GM18505 (cell line): Measurements from ENCODE around the gene ICAM1.

Experiments used
- ATAC-seq: cut with Tn5 transposase; IDR thresholded peaks from one replicate; pipeline ENCODE4 v1.9.1; 2021; ENCODE audit not compliant: unreplicated experiment
- POLR2A ChIP-seq: IDR thresholded peaks from 4 replicates; pipeline ENCODE4 v1.6.1; 2011; ENCODE audit warnings: borderline replicate concordance; ENCODE audit not compliant: insufficient read depth, insufficient read length; ENCODE audit errors: extremely low read depth

The ICAM1 gene

DNA sequence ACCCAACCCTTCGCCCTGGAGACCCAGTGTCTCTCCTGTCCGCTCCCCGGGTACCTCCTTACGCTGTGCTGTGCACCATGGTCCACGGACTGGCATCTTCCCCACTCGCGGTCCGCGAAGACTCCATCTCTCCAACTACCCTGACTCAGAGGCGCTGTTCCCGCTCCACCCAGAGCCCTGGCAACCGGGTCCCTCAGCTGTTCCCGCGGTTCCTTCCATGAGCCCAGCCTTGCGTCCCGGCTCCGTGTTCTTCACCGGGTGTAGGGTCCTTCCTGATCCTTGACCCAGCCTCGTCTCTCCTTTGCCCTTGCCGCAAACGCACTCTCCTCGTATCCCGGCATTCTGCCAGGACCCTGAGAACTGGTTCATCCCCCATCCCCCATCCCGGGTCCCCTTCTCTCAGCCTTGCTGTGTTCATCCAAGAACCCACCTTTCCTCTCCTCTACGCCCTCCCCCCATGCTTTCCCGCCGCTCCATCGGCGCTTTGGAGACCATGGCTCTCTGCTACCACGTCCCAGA is 19.5 kb downstream of the ICAM1 start:
- no peak for ATAC-seq
- no peak for TF ChIP-seq POLR2A

- TF ChIP-seq POLR2A: no peak
- ATAC-seq: no peak
Observed at GRCh38 chr19:10290876-10291553, 20.1 kb downstream of the ICAM1 start.

GRCh38 chr19:10291554-10292205 is 20.8 kb downstream of the ICAM1 start:
- no peak for ATAC-seq
- no peak for TF ChIP-seq POLR2A

DNA sequence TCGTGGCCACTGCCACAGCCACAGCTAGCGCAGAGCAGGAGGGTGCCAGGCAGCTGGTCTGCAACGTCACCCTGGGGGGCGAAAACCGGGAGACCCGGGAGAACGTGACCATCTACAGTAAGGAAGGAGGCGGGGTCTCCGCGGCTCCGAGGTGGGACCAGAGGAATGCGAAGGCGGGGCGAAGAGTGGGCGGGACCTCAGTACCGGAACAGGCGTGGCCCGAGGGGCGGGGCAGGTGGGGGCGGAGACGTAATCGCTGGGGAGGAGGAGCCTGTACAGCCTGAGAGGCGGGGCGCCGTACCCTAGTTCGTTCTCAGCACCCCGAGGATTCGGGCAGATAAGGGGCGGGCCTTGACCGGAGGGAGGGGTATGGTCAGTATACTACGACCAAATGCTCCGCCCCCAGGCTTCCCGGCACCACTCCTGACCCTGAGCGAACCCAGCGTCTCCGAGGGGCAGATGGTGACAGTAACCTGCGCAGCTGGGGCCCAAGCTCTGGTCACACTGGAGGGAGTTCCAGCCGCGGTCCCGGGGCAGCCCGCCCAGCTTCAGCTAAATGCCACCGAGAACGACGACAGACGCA is 21.4 kb downstream of the ICAM1 start:
- peak; percentile 39 for ATAC-seq

DNA sequence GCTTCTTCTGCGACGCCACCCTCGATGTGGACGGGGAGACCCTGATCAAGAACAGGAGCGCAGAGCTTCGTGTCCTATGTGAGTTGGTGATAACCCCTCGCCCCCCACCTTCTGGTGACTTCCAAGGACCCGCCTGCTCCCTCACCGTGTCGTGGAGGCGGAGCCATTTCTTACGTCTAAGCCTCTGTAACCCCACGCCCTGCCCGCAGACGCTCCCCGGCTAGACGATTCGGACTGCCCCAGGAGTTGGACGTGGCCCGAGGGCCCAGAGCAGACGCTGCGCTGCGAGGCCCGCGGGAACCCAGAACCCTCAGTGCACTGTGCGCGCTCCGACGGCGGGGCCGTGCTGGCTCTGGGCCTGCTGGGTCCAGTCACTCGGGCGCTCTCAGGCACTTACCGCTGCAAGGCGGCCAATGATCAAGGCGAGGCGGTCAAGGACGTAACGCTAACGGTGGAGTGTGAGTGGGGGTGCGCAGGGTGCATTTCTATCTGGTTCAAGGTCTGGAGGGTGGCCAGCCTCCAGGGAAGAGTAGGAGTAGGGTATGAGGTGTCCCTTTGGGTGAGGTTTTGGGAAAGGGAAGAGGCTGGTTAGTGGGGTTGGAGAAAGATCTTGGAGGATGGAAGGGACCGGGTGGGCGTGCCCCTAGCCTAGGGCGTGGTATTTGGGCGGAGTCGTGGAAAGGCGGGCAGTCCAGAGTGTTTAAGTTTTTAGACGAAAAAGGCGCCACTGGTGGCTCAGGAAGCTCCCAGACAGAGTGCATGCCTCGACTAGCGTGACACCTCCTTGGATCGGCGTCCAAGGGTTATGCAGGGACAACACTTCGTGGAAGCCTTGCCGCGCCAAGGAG is 22.1 kb downstream of the ICAM1 start:
- no peak for ATAC-seq
- TF ChIP-seq POLR2A: no peak

More for the DNA sequence above, 21.4 kb downstream of the ICAM1 start:
- no peak for TF ChIP-seq POLR2A

GRCh38 chr19:10293637-10294367 is 22.9 kb downstream of the ICAM1 start:
- no peak for TF ChIP-seq POLR2A
- ATAC-seq: no peak

- ATAC-seq: no peak
- no peak for TF ChIP-seq POLR2A
Observed at GRCh38 chr19:10294368-10294697, 23.4 kb downstream of the ICAM1 start.

GRCh38 chr19:10295305-10295846 is 24.5 kb downstream of the ICAM1 start:
- TF ChIP-seq POLR2A: peak; percentile 53
- ATAC-seq: no peak

DNA sequence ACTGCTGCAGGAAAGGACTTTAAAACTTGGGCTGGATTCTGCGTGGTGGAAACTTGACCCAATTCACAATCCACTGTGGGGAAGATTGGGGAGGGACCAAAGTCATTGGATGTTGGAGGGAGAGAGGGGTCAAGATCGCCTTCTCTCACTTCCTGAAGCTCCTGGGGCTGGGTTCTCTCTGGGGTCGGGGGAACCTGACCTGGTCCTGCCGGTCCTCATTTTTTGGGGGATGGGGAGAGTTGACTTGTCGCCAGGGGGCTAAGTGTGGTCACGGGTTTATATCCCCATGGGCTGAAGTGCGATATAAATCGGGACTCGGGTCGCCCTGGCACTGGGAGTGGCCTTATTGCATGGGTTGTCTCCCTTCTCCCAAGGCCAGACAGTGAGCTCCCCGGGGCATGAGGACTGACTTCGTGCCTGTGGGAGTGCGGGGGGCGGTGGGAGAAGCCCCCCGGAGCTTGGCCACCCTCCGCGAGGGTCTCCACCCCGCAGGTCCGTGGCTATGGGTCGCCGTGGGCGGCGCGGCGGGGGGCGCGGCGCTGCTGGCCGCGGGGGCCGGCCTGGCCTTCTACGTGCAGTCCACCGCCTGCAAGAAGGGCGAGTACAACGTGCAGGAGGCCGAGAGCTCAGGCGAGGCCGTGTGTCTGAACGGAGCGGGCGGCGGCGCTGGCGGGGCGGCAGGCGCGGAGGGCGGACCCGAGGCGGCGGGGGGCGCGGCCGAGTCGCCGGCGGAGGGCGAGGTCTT is 25.1 kb downstream of the ICAM1 start:
- no peak for TF ChIP-seq POLR2A
- ATAC-seq: no peak

GRCh38 chr19:10299545-10300458 is 28.9 kb downstream of the ICAM1 start:
- ATAC-seq: no peak
- no peak for TF ChIP-seq POLR2A
